ENCODE measurements around the gene FILIP1.

FILIP1 gene

GRCh38 chr6:75350808-75351207, 142.8 kb downstream of the FILIP1 start:
- Histone ChIP-seq H3K9ac (ENCODE audit: low read depth, low read length, poor library complexity, severe bottlenecking) (no peak overlapping the region), H3K9me3 (ENCODE audit: insufficient read depth, low read depth, low read length) (no peaks in the 10 kb centered on the region), H2AFZ (ENCODE audit: low read length) (no peak overlapping the region), H3K79me2 (ENCODE audit: insufficient read depth, low read length) (no peaks in the 10 kb centered on the region), H4K20me1 (ENCODE audit: insufficient read depth, low read length, poor library complexity, severe bottlenecking) (no peaks in the 10 kb centered on the region), H3F3A (ENCODE audit: low read depth) (no peaks in the 10 kb centered on the region), H3K4me3 (ENCODE audit: low read length, poor library complexity, severe bottlenecking) (no peak overlapping the region), H3K9me2 (replicated peaks; ENCODE audit: low read depth, low read length) (no peaks in the 10 kb centered on the region), H3K4me1 (ENCODE audit: insufficient read depth, low read length, poor library complexity, severe bottlenecking) (no peaks in the 10 kb centered on the region), H3K4me2 (ENCODE audit: low read depth, low read length, poor library complexity, severe bottlenecking) (no peak overlapping the region), H3K27me3 (ENCODE audit: insufficient read depth, low read length, poor library complexity, severe bottlenecking) (no peaks in the 10 kb centered on the region), H3K36me3 (ENCODE audit: insufficient read depth, low read length) (no peaks in the 10 kb centered on the region)
- TF ChIP-seq EZH2phosphoT487 (IDR thresholded peaks at IDR 0.05; ENCODE audit: borderline replicate concordance) (no peak), CTCF (conservative IDR thresholded peaks at IDR 0.05; ENCODE audit: low read length) (no peak)

- no peaks in the 10 kb centered on the region for H3K79me2 ChIP-seq (ENCODE audit: insufficient read depth, low read length)
- H2AFZ ChIP-seq (ENCODE audit: low read length) = no peak overlapping the region
- H3K27me3 ChIP-seq (ENCODE audit: insufficient read depth, low read length, poor library complexity, severe bottlenecking) = no peaks in the 10 kb centered on the region
- no peak overlapping the region for H3K4me2 ChIP-seq (ENCODE audit: low read depth, low read length, poor library complexity, severe bottlenecking)
- no peak overlapping the region for H3K9ac ChIP-seq (ENCODE audit: low read depth, low read length, poor library complexity, severe bottlenecking)
- no peaks in the 10 kb centered on the region for H3F3A ChIP-seq (ENCODE audit: low read depth)
- H3K9me3 ChIP-seq (ENCODE audit: insufficient read depth, low read depth, low read length) = no peaks in the 10 kb centered on the region
- H4K20me1 ChIP-seq (ENCODE audit: insufficient read depth, low read length, poor library complexity, severe bottlenecking) = no peaks in the 10 kb centered on the region
- H3K4me3 ChIP-seq (ENCODE audit: low read length, poor library complexity, severe bottlenecking) = no peak overlapping the region
- H3K9me2 ChIP-seq (replicated peaks; ENCODE audit: low read depth, low read length) = no peaks in the 10 kb centered on the region
- no peaks in the 10 kb centered on the region for H3K4me1 ChIP-seq (ENCODE audit: insufficient read depth, low read length, poor library complexity, severe bottlenecking)
- TF ChIP-seq EZH2phosphoT487 (IDR thresholded peaks at IDR 0.05; ENCODE audit: borderline replicate concordance) (no peak), CTCF (conservative IDR thresholded peaks at IDR 0.05; ENCODE audit: low read length) (no peak)
- no peaks in the 10 kb centered on the region for H3K36me3 ChIP-seq (ENCODE audit: insufficient read depth, low read length)
These were observed 143.4 kb downstream of the FILIP1 start for GRCh38 chr6:75350156-75350555.

DNA sequence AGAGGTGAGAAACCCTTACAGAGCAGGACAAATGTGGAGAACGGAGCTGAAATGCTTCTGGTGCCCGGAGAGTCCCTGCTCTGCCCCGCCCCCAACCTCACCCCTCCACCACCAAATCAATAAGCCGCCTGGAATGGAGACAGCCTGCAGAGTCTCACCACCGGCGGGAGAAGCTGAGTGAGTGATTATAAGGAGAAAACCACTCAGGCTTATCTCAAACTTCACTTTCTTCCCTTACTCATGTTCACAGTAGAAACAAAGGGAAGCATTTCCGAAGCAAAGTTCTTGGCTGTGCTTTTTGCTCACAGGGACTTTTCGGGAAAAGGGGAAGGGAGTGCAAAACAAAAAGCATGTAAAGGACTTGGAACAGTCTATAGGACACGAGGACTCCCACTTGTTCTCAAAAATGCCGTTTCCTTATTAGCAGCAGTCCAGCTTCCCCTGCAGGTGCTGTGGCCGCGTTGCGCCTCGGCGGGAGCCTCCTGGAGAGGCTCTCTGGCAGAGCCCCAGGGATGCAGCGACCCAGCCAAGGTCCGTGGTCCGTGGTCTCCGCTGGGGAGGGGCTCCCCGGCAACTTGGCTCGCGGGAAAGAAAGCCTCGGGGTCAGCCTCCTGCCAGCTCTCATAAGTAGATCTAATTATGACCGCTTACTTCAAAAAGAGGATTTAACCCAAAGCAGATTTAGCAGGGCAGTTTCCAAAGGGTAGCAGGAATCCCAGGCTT, 144.2 kb downstream of the FILIP1 start:
- H4K20me1 ChIP-seq (ENCODE audit: insufficient read depth, low read length, poor library complexity, severe bottlenecking) = no peaks in the 10 kb centered on the region
- H3K4me2 ChIP-seq (ENCODE audit: low read depth, low read length, poor library complexity, severe bottlenecking) = no peak overlapping the region
- no peaks in the 10 kb centered on the region for H3K9me3 ChIP-seq (ENCODE audit: insufficient read depth, low read depth, low read length)
- TF ChIP-seq EZH2phosphoT487 (IDR thresholded peaks at IDR 0.05; ENCODE audit: borderline replicate concordance) = no peak
- TF ChIP-seq CTCF (conservative IDR thresholded peaks at IDR 0.05; ENCODE audit: low read length) = no peak
- no peaks in the 10 kb centered on the region for H3K4me1 ChIP-seq (ENCODE audit: insufficient read depth, low read length, poor library complexity, severe bottlenecking)
- H3F3A ChIP-seq (ENCODE audit: low read depth) = no peaks in the 10 kb centered on the region
- H3K4me3 ChIP-seq (ENCODE audit: low read length, poor library complexity, severe bottlenecking) = no peak overlapping the region
- no peaks in the 10 kb centered on the region for H3K9me2 ChIP-seq (replicated peaks; ENCODE audit: low read depth, low read length)
- no peak overlapping the region for H3K9ac ChIP-seq (ENCODE audit: low read depth, low read length, poor library complexity, severe bottlenecking)
- H3K36me3 ChIP-seq (ENCODE audit: insufficient read depth, low read length) = no peaks in the 10 kb centered on the region
- no peak overlapping the region for H2AFZ ChIP-seq (ENCODE audit: low read length)
- H3K79me2 ChIP-seq (ENCODE audit: insufficient read depth, low read length) = no peaks in the 10 kb centered on the region
- H3K27me3 ChIP-seq (ENCODE audit: insufficient read depth, low read length, poor library complexity, severe bottlenecking) = no peaks in the 10 kb centered on the region

Data from Loucy (cell line).